Chondrocyte (in vitro differentiated cells): ENCODE data around the gene PANK1. TPM values are rescaled to one million over a fixed set of nuclear protein-coding genes. Genes with fewer than 3 reads are reported as not detected.
"Not testable (repeated sequence)": the region's sequence is repeated elsewhere in the genome, so short reads cannot be mapped to it uniquely, and the experiment has no call there.

Source experiments
- DNase-seq: peaks from one replicate; pipeline ENCODE4 v3.0.0; 2021; ENCODE audit warnings: mixed read lengths, low spot score
- H3K27ac Mint-ChIP-seq: one replicate; pipeline ENCODE4 v1.8.0; 2021; ENCODE audit warnings: mild to moderate bottlenecking, moderate library complexity, mixed read lengths; ENCODE audit not compliant: unreplicated experiment
- H3K27me3 Mint-ChIP-seq: 2 replicates; pipeline ENCODE4 v1.8.0; 2021; ENCODE audit warnings: low read depth, mixed read lengths
- H3K36me3 Mint-ChIP-seq: 2 replicates; pipeline ENCODE4 v1.8.0; 2021; ENCODE audit warnings: low read depth, mixed read lengths
- H3K4me1 Mint-ChIP-seq: 2 replicates; pipeline ENCODE4 v1.8.0; 2021; ENCODE audit warnings: low read depth, mild to moderate bottlenecking, mixed read lengths
- H3K4me3 Mint-ChIP-seq: one replicate; pipeline ENCODE4 v1.8.0; 2021; ENCODE audit warnings: mild to moderate bottlenecking, moderate library complexity, mixed read lengths; ENCODE audit not compliant: unreplicated experiment
- H3K9me3 Mint-ChIP-seq: 2 replicates; pipeline ENCODE4 v1.8.0; 2021; ENCODE audit warnings: low read depth, mixed read lengths
- CTCF ChIP-seq: fragments of 200-600 bp; sonication (generic); IDR thresholded peaks from 2 replicates; pipeline ENCODE4 v1.5.0; 2021; ENCODE audit warnings: antibody characterized with exemption, mild to moderate bottlenecking, moderate library complexity
- total RNA-seq: library from RNA; stranded (reverse); gene quantifications from 3 replicates; pipeline ENCODE4 v1.2.1, GENCODE V29; 2021

PANK1 gene
- total RNA-seq, 1 donor from 2014 or later, result 7.6 TPM

GRCh38 chr10:89547853-89548513, 97.1 kb downstream of the PANK1 start:
- Mint-ChIP-seq H3K4me3 (no peak overlapping the region), H3K9me3 (peaks cover 12% of the 10 kb centered on the region), H3K27me3 (no peaks in the 10 kb centered on the region), H3K36me3 (no peaks in the 10 kb centered on the region), H3K4me1 (peaks cover 21% of the 10 kb centered on the region), H3K27ac (no peak overlapping the region)
- TF ChIP-seq CTCF, result no peak
- no peak for DNase-seq

DNA sequence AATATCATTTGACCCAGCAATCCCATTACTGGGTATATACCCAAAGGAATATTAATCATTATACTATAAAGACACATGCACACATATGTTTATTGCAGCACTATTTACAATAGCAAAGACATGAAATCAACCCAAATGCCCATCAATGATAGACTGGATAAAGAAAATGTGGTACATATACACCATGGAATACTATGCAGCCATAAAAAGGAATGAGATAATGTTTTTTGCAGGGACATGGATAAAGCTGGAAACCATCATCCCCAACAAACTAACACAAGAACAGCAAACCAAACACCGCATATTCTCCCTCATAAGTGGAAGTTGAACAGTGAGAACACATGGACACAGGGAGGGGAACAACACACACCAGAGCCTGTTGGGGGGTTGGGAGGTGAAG, 98.4 kb downstream of the PANK1 start:
- H3K27me3 Mint-ChIP-seq, H3K27ac Mint-ChIP-seq, H3K4me3 Mint-ChIP-seq, DNase-seq, H3K36me3 Mint-ChIP-seq: not testable (repeated sequence)
- Mint-ChIP-seq H3K9me3 (peaks cover 12% of the 10 kb centered on the region), H3K4me1 (peaks cover 12% of the 10 kb centered on the region)

DNA sequence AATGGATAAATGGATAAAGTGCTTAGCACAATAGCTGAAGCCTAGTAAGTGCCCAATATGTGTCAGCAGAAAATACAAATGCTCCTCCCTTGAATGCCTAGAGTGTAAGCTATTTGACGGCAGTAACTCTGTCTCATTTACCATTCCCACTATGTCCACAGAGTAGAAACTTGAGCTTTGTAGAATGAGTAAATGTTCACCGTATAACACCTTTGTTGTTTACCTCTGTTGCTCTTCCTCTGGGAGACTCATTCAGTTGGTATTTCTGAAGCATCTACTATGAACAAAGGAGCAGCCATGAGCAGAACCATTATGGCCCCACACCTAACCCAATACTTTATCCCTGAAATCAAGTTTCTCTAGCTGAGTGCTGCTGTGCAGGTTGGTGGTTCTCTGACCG, 101.2 kb downstream of the PANK1 start:
- no peak for DNase-seq
- Mint-ChIP-seq H3K27ac (no peak overlapping the region), H3K27me3 (no peaks in the 10 kb centered on the region), H3K4me3 (no peak overlapping the region), H3K9me3 (peaks cover 12% of the 10 kb centered on the region), H3K4me1 (no peaks in the 10 kb centered on the region), H3K36me3 (no peaks in the 10 kb centered on the region)
- no peak for TF ChIP-seq CTCF

DNA sequence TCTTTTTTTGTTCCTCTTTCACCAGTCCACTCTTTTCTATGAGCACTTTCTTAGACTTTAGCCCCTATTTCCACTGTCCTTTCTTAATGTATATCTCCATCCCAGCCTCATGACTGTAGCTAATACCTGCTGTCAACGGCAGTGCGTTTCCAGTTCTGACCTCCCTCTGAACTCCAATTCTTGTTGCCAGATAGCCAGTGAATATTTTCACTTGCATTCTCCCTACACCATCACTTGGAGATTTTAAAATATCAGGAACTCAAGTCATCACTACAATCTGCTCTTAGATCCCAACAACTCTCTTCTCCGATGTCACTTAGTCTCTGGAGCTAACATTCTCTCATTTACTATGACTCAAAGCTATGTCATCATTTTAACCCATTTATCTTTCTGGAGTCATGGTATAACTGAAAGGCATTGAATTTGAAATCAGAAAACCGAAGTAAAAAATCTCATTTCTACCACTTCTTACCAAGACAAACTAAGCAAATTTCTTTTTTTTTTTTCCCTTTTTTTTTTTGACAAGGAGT, 104.6 kb downstream of the PANK1 start:
- no peaks in the 10 kb centered on the region for H3K27me3 Mint-ChIP-seq
- no peak overlapping the region for H3K4me3 Mint-ChIP-seq
- H3K36me3 Mint-ChIP-seq, result no peaks in the 10 kb centered on the region
- H3K9me3 Mint-ChIP-seq, result peaks cover 3% of the 10 kb centered on the region
- DNase-seq, result no peak
- TF ChIP-seq CTCF, result no peak
- no peak overlapping the region for H3K27ac Mint-ChIP-seq
- H3K4me1 Mint-ChIP-seq, result peaks cover 3% of the 10 kb centered on the region

- H3K27me3 Mint-ChIP-seq, result no peaks in the 10 kb centered on the region
Measured at GRCh38 chr10:89537364-89537763, 107.7 kb downstream of the PANK1 start.

More at GRCh38 chr10:89537364-89537763, 107.7 kb downstream of the PANK1 start:
- Mint-ChIP-seq H3K36me3 (no peaks in the 10 kb centered on the region), H3K4me1 (peaks cover 15% of the 10 kb centered on the region), H3K4me3 (no peak overlapping the region), H3K9me3 (no peaks in the 10 kb centered on the region), H3K27ac (no peak overlapping the region)
- DNase-seq, result no peak
- no peak for TF ChIP-seq CTCF
